Adrenal gland (tissue), 12 donors: Measurements from ENCODE around the gene TLCD1. TPM values are rescaled to one million over a fixed set of nuclear protein-coding genes. Genes with fewer than 3 reads are reported as not detected.

ENCODE experiments used
- DNase-seq, 7 donors: peaks; one replicate each; pipeline ENCODE4 v3.0.0-alpha.2; 2019 to 2020
- H3K27ac ChIP-seq, 5 donors: fragments of 200-600 bp; sonication (generic) in 4 of 5; 1 replicate in 3 of 5; 2 replicates in 2 of 5; pipeline versions ENCODE4 v1.5.1 to v1.8.0; 2016 to 2020; ENCODE audit warnings: mild to moderate bottlenecking in 1 of 5
- H3K27me3 ChIP-seq: fragments of 200-600 bp; 2 replicates; pipeline ENCODE4 v1.8.0; 2021
- H3K36me3 ChIP-seq, 2 donors: fragments of 200-600 bp; replicated peaks in 1 of 2; 1 replicate in 1 of 2; 2 replicates in 1 of 2; pipeline versions ENCODE4 v1.5.1 to v1.8.0; 2018 to 2022
- H3K4me1 ChIP-seq, 2 donors: fragments of 200-600 bp; replicated peaks in 1 of 2; 1 replicate in 1 of 2; 2 replicates in 1 of 2; pipeline versions ENCODE4 v1.5.1 to v1.8.0; 2018 to 2021
- H3K4me3 ChIP-seq, 4 donors: fragments of 200-600 bp; sonication (generic) in 3 of 4; one replicate each; pipeline ENCODE4 v1.5.1; 2016 to 2018
- H3K9me3 ChIP-seq, 3 donors: fragments of 200-600 bp; sonication (generic) in 1 of 3; replicated peaks in 1 of 3; 1 replicate in 2 of 3; 2 replicates in 1 of 3; pipeline versions ENCODE4 v1.5.1 to v1.8.0; 2016 to 2021
- POLR2A ChIP-seq, 2 donors: fragments of 450-650 bp; IDR thresholded peaks; one replicate each; pipeline ENCODE4 v1.6.1; 2017; ENCODE audit warnings: antibody characterized with exemption in 2 of 2, mild to moderate bottlenecking in 2 of 2, moderate library complexity in 1 of 2
- WGBS, 4 donors: extraction: QIAGEN DNeasy Blood & Tissue Kit in 2 of 4; methylation state at CpG; one replicate each; pipeline versions ENCODE4 v1.1.5 to v1.1.7; 2013 to 2017; 5-methylcytosine and 5-hydroxymethylcytosine counted together
- intact Hi-C, 2 donors: fragments of 100-400 bp; cut with DNase I; formaldehyde crosslinking; loops; one replicate each; pipeline versions ENCODE4 v1.14.1 to v1.15.0; 2022 to 2023
- polyA plus RNA-seq, 3 donors: library from polyadenylated mRNA; stranded (reverse); fragments of 200-250 nt in 2 of 3; fragments of 350-450 nt in 1 of 3; fragmentation: Illumina TruSeq in 1 of 3; extraction: RNeasy Lipid Tissue Mini Kit (QIAGEN cat#74804) in 1 of 3; gene quantifications; one replicate each; pipeline ENCODE4 v1.2.3, GENCODE V29; 2013 to 2014
- total RNA-seq, 9 donors: library from RNA; depleted of rRNA in 4 of 9; stranded (reverse); fragments of >200 nt in 4 of 9; fragments of 120-200 nt in 1 of 9; fragmentation: NEBNext Ultra II Directional in 1 of 9; extraction: Animal tissue kit (Norgen Biotek cat#: 25700) in 1 of 9; gene quantifications; one replicate each; pipeline versions ENCODE4 v1.1.0 to v1.2.4, GENCODE V29; 2013 to 2023
- TF ChIP-seq, protein P1 (sequence below), 6 experiments: fragments of 450-650 bp in 4 of 6; fragments of 200-600 bp in 2 of 6; sonication (generic) in 1 of 6; IDR thresholded peaks; 1 replicate in 5 of 6; 2 replicates in 1 of 6; pipeline versions ENCODE4 v1.5.1 to v1.8.0; 2016 to 2021; ENCODE audit warnings: antibody characterized with exemption in 6 of 6, mild to moderate bottlenecking in 2 of 6, moderate library complexity in 1 of 6
- donor health status: healthy with polysubstance abuse.
- donor health status: Bipolar disorder and iron deficiency.
- donor health status: DM: yes; HTN: yes; CAD: no.
- donor health status: DM: no; HTN: no; CAD: no.
- donor health status: DM: no; HTN: no; CAD: no.
- donor health status: DM: yes; HTN: yes; CAD: no.

TLCD1 gene
- total and polyA plus RNA-seq, 12 donors, result 0.52 to 18.8 (median 5.9) TPM

DNA sequence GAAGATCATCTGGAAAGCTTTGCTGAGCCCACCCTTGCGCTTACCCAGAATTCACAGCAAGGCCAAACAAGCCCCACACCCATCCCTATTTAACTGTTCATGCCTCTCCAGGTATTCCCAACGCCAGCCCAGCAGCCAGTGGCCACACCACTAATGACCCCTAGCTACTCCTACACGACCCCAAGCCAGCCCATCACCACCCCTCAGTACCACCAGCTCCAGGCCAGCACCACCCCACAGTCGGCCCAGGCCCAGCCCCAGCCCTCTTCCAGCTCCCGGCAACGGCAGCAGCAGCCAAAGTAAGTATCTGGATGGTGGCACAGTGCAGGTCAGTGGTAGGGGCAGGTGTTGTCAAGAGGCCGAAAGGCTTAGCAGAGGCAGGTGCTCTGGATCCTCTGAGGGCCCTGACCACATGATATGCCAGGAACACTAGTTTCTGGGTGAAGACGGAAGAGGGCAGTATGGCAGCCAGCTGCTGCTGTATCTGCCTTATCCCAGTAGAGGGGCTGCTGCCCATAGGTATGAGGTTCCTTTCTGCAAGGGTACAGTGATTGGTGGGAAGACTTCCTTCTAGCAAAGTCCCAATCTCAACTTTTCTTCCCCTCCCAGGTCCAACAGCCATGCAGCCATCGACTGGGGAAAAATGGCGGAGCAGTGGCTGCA, 25.1 kb downstream of the TLCD1 start:
- peaks cover 0 to 75% of the 10 kb centered on the region in 2 donors for H3K36me3 ChIP-seq
- no peaks in the 10 kb centered on the region for H3K4me1 ChIP-seq
- H3K9me3 ChIP-seq, result no peaks in the 10 kb centered on the region
- no peaks in the 10 kb centered on the region for H3K27me3 ChIP-seq
- intact Hi-C loops, result loop anchor here in 1 of 2 donors (10.0 kb wide), 1 partner anchor 46 kb away; no protein-coding TSS in a partner anchor
- H3K4me3 ChIP-seq, result no peak overlapping the region
- WGBS, 4 donors, result 87 to 89% (median 88%) methylated on average over 7 to 10 of the region's 10 CpGs
- DNase-seq, result no peak
- no peak overlapping the region for H3K27ac ChIP-seq
- no peak for TF ChIP-seq POLR2A (IDR thresholded peaks at IDR 0.05)

DNA sequence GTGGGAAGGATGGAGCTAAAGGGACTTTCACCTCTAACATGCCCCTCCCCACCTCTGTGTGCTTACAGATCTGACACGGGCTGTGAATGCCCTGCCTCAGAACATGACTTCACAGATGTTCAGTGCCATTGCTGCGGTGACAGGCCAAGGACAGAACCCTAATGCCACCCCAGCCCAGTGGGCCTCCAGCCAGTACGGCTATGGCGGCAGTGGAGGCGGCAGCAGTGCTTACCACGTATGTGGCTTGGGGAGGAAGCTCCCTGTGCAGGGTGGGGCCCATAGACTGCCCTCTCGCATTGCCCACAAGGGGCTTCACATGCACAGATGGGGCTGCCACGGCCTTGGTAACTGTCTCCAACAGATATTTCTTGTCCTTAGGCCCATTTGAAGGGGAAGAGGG, 25.8 kb downstream of the TLCD1 start:
- peaks cover 0 to 82% of the 10 kb centered on the region in 2 donors for H3K36me3 ChIP-seq
- no peak overlapping the region for H3K27ac ChIP-seq
- H3K4me3 ChIP-seq, result no peak overlapping the region
- no peaks in the 10 kb centered on the region for H3K4me1 ChIP-seq
- 65 to 100% (median 81%) methylated on average over 1 to 8 of the region's 8 CpGs for WGBS, 4 donors
- intact Hi-C loops, result loop anchor here in 1 of 2 donors (10.0 kb wide), 1 partner anchor 45 kb away; no protein-coding TSS in a partner anchor
- no peak for TF ChIP-seq POLR2A (IDR thresholded peaks at IDR 0.05)
- TF ChIP-seq, protein P1, sequence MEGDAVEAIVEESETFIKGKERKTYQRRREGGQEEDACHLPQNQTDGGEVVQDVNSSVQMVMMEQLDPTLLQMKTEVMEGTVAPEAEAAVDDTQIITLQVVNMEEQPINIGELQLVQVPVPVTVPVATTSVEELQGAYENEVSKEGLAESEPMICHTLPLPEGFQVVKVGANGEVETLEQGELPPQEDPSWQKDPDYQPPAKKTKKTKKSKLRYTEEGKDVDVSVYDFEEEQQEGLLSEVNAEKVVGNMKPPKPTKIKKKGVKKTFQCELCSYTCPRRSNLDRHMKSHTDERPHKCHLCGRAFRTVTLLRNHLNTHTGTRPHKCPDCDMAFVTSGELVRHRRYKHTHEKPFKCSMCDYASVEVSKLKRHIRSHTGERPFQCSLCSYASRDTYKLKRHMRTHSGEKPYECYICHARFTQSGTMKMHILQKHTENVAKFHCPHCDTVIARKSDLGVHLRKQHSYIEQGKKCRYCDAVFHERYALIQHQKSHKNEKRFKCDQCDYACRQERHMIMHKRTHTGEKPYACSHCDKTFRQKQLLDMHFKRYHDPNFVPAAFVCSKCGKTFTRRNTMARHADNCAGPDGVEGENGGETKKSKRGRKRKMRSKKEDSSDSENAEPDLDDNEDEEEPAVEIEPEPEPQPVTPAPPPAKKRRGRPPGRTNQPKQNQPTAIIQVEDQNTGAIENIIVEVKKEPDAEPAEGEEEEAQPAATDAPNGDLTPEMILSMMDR (IDR thresholded peaks at IDR 0.05), result no peak
- no peak for DNase-seq
- H3K9me3 ChIP-seq, result no peaks in the 10 kb centered on the region
- no peaks in the 10 kb centered on the region for H3K27me3 ChIP-seq

DNA sequence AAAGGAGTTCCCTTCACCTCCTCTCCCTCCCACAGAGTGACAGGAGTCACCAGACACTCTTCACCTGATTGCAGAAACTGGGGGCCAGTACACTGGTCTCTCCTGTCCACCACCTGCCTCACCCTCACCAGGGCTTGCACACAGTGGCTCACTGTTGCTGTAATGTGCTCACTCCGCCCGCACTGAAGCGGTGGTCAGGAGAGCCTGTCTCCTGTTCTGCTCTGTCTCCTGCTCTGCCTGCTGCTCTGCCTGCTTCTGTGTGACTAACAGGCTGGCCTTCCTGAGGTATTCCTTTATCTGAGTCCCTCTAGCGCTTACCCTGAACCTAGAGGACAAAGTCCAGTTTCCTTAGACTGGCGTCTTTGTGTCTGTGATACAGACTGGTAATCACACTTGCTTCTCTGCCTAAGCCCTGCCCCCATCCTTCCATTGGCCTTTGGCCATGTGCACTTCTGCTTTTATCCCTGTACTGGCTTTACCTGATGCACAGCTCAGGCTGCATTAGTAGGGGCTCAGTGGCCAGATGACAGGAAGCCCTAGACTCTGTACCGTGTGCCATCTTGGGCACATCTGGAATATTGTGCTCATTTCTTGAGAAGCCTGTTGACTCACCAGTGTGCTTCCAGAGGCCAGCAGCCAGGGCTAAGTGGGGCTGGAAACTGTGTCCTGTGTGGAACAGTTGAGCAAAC, 27.6 kb downstream of the TLCD1 start:
- intact Hi-C loops, result no loop called here
- H3K27ac ChIP-seq, result no peak overlapping the region
- no peak for TF ChIP-seq POLR2A (IDR thresholded peaks at IDR 0.05)
- TF ChIP-seq, protein P1 (IDR thresholded peaks at IDR 0.05), result no peak
- H3K9me3 ChIP-seq, result no peaks in the 10 kb centered on the region
- no peak overlapping the region for H3K4me3 ChIP-seq
- no peak for DNase-seq
- no peaks in the 10 kb centered on the region for H3K4me1 ChIP-seq
- whole genome bisulfite sequencing, 4 donors, result 85 to 92% (median 88%) methylated on average over 6 of the region's 6 CpGs
- no peaks in the 10 kb centered on the region for H3K27me3 ChIP-seq
- H3K36me3 ChIP-seq, result peaks cover 0 to 100% of the 10 kb centered on the region in 2 donors

DNA sequence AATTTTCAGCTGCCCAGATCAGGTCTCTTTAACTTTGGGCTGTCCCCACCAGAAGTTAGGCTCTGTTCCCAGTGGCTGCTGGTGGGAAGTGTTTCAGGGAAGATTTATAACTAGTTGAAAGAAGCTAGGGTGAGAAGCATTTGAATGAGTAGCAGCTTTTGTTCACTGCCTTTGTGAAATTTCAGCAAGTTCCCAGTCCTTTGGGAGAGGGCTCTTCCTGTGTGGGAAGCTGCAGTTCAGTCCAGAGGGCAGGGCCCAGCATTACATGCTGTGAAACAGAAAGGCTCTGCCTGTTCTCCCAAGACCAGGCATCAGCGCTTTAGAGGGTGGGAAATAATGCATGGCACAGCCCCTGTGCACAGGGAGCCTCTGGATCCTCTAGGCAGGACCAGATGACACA, 32.2 kb downstream of the TLCD1 start:
- WGBS, 4 donors, result 75 to 100% (median 88%) methylated on average over 1 of the region's 1 CpG
- H3K9me3 ChIP-seq, result no peaks in the 10 kb centered on the region
- DNase-seq, result no peak
- intact Hi-C loops, result no loop called here
- H3K4me3 ChIP-seq, result no peak overlapping the region
- no peak overlapping the region for H3K27ac ChIP-seq
- no peaks in the 10 kb centered on the region for H3K4me1 ChIP-seq
- peaks cover 0 to 100% of the 10 kb centered on the region in 2 donors for H3K36me3 ChIP-seq
- no peaks in the 10 kb centered on the region for H3K27me3 ChIP-seq
- TF ChIP-seq, protein P1 (IDR thresholded peaks at IDR 0.05), result no peak
- no peak for TF ChIP-seq POLR2A (IDR thresholded peaks at IDR 0.05)
